Nephron (organoid): ENCODE data around the gene TUBB4B.

Experiments
- H3K27ac Mint-ChIP-seq, 3 experiments: 2 replicates each; pipeline ENCODE4 v1.8.0; 2020; ENCODE audit warnings: mixed read lengths in 3 of 3, mild to moderate bottlenecking in 2 of 3, moderate library complexity in 1 of 3
- H3K27me3 Mint-ChIP-seq: 2 replicates; pipeline ENCODE4 v1.8.0; 2021; ENCODE audit warnings: low read depth, mild to moderate bottlenecking, moderate library complexity, mixed read lengths
- H3K36me3 Mint-ChIP-seq: 2 replicates; pipeline ENCODE4 v1.8.0; 2020; ENCODE audit warnings: low read depth, mixed read lengths
- H3K4me1 Mint-ChIP-seq: 2 replicates; pipeline ENCODE4 v1.8.0; 2020; ENCODE audit warnings: mixed read lengths
- H3K4me3 Mint-ChIP-seq, 3 experiments: 2 replicates each; pipeline ENCODE4 v1.8.0; 2020; ENCODE audit warnings: mild to moderate bottlenecking in 3 of 3, mixed read lengths in 3 of 3, moderate library complexity in 2 of 3
- H3K9me3 Mint-ChIP-seq: 2 replicates; pipeline ENCODE4 v1.8.0; 2020; ENCODE audit warnings: mixed read lengths
- TF ChIP-seq, protein P1 (sequence below), 3 experiments: fragments of 200-600 bp; sonication (generic); IDR thresholded peaks; one replicate each; pipeline ENCODE4 v1.5.0; 2021; ENCODE audit warnings: antibody characterized with exemption in 3 of 3; ENCODE audit not compliant: unreplicated experiment in 3 of 3

TUBB4B gene

DNA sequence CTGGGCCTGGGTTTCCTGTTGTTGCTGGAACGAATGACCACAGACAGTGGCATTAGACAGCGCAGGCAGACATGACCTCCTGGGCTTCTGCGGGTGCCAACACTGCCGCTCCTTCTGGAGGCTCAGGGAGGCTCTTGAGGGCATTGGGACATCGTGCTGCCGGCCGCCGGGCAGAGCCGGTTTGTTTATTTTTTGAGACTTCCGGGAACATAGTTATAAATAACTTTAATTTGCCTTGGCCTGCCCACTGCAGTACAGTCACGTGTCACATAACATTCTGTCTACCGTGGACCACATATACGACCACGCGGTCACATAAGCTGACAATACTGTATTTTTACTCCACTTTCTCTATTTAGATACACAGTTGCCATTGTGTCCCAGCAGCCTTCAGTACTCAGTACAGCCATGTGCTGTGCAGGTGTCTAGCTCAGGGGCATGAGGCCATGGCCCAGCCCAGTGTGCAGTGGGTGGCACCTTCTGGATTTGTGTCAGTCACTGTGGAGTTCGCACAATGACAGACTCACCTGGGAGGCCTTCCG, 28.2 kb downstream of the TUBB4B start:
- H3K27me3 Mint-ChIP-seq: no peaks in the 10 kb centered on the region
- TF ChIP-seq, protein P1, sequence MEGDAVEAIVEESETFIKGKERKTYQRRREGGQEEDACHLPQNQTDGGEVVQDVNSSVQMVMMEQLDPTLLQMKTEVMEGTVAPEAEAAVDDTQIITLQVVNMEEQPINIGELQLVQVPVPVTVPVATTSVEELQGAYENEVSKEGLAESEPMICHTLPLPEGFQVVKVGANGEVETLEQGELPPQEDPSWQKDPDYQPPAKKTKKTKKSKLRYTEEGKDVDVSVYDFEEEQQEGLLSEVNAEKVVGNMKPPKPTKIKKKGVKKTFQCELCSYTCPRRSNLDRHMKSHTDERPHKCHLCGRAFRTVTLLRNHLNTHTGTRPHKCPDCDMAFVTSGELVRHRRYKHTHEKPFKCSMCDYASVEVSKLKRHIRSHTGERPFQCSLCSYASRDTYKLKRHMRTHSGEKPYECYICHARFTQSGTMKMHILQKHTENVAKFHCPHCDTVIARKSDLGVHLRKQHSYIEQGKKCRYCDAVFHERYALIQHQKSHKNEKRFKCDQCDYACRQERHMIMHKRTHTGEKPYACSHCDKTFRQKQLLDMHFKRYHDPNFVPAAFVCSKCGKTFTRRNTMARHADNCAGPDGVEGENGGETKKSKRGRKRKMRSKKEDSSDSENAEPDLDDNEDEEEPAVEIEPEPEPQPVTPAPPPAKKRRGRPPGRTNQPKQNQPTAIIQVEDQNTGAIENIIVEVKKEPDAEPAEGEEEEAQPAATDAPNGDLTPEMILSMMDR (IDR thresholded peaks at IDR 0.05; ENCODE audit: unreplicated experiment in 3 of 3): no peak
- H3K27ac Mint-ChIP-seq: no peak overlapping the region
- H3K36me3 Mint-ChIP-seq: peaks cover 23% of the 10 kb centered on the region
- H3K4me1 Mint-ChIP-seq: peaks cover under 1% of the 10 kb centered on the region
- no peaks in the 10 kb centered on the region for H3K9me3 Mint-ChIP-seq
- no peak overlapping the region for H3K4me3 Mint-ChIP-seq

DNA sequence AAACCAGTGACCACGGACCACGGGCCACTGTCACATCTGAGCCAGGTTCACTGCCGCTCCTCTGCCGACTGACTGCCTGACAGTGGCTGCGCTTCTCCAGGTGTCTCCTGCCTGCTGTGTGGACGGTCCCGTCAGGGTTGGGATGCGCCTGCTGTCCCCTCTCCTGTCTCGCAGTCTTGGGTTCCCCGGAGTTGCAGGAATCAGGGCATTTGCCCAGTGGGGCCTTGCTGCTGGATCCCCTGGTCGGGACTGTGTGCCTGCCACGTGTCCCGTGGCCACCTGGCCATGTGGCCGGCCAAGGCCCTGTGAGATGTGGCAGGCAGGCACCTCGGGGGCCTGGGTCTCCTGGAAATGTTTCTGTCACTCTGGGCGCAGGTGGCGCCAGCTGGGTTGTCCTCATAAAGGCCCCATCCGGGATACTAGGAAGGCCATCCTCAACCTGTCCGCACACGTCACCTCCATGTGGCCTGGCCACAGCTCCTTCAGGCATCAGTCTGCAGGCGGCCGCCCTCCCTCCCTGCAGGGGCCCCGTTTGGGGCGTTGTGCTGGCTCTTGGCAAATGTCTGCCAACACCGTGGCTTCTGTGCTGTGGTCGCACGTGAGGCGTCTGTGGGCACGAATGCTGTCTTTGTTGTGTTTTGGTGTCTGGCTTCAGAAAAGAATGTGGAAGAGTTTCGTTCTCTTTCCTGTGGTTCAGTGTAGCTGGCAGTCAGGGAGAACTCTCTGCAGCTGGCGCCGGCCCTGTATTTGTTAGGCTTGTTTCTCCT, 30.0 kb downstream of the TUBB4B start:
- peaks cover 23% of the 10 kb centered on the region for H3K36me3 Mint-ChIP-seq
- no peak overlapping the region for H3K27ac Mint-ChIP-seq
- H3K4me1 Mint-ChIP-seq: peaks cover 14% of the 10 kb centered on the region
- no peaks in the 10 kb centered on the region for H3K9me3 Mint-ChIP-seq
- no peaks in the 10 kb centered on the region for H3K27me3 Mint-ChIP-seq
- H3K4me3 Mint-ChIP-seq: no peak overlapping the region
- TF ChIP-seq, protein P1 (IDR thresholded peaks at IDR 0.05; ENCODE audit: unreplicated experiment in 3 of 3): no peak

DNA sequence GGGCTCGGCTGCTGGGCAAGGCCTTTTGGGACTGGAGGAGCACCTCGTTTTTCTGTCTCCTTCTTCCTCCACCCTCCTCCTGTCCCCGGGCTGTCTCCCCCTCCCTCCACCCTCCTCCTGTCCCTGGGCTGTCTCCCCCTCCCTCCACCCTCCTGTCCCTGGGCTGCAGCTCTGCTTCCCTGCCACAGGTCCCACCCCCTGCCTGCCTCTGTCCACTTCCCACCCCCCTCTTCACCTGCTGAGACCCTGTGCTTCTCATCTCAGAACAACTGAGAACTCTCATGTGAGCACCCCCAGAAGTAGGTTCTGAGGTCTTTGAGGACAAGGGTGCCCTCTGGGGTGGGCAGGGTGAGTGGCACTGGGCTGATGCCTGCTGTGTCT, 30.6 kb downstream of the TUBB4B start:
- H3K9me3 Mint-ChIP-seq: no peaks in the 10 kb centered on the region
- no peak overlapping the region for H3K4me3 Mint-ChIP-seq
- H3K27me3 Mint-ChIP-seq: no peaks in the 10 kb centered on the region
- peaks cover 15% of the 10 kb centered on the region for H3K4me1 Mint-ChIP-seq
- H3K27ac Mint-ChIP-seq: no peak overlapping the region
- H3K36me3 Mint-ChIP-seq: peaks cover 23% of the 10 kb centered on the region
- TF ChIP-seq, protein P1 (IDR thresholded peaks at IDR 0.05; ENCODE audit: unreplicated experiment in 3 of 3): no peak

DNA sequence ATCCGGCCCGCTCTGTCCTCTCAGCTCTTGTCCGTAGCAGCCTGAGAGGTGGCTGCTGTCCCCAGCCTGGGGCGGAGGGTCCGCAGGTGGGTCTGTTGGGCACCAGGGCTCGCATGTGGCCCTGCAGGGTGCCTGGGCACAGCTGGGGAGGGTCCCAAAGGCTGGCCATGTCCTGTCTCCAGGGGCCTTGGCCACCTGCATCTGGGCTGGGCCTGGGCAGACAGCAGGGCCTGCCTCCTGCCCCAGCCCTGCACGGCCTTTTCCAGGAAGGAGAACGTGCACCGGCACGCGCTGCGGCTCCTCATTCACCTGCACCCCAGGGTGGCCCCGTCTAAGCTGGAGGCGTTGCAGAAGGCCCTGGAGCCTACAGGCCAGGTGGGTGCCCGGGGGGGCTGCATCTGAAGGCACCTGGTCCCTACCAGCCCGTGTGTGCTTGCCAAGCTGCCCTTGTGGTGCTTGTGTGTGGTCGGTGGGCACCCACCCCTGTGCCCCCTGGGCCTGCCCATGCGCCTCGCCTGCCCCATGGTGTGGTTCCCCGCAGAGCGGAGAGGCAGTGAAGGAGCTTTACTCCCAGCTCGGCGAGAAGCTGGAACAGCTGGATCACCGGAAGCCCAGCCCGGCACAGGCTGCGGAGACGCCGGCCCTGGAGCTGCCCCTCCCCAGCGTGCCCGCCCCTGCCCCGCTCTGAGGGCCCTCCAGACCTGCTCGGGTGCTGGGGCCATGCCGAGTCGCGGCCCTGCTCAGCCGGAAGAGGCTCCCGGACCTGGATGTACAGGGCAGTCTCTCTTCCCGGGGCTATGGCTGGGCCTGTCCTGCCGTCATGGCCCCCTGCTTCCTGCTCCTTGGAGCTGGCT, 31.4 kb downstream of the TUBB4B start:
- peaks cover 21% of the 10 kb centered on the region for H3K4me1 Mint-ChIP-seq
- no peak overlapping the region for H3K4me3 Mint-ChIP-seq

DNA sequence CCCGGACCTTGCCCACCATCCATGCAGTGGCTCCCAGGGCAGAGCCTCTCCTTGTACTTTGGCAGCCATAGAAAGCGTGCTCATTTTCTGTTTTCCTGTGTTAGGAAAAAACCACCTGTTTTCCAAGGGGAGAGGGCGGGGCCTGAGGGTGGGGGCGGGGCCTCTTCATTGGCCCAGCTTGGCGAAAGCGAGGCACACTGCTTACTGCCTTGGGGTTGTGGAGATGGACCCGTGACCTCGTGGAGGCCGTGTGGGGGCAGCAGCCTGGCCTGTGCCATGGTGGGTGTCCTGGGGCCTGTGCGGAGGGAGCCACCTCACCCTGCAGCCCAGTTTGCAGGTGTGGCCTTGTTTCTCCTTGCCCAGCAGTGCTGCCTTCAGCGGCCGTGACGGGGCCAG, 32.0 kb downstream of the TUBB4B start:
- no peak overlapping the region for H3K27ac Mint-ChIP-seq
- TF ChIP-seq, protein P1 (IDR thresholded peaks at IDR 0.05; ENCODE audit: unreplicated experiment in 3 of 3): no peak
- no peaks in the 10 kb centered on the region for H3K9me3 Mint-ChIP-seq
- peaks cover 21% of the 10 kb centered on the region for H3K4me1 Mint-ChIP-seq
- H3K4me3 Mint-ChIP-seq: no peak overlapping the region
- peaks cover 19% of the 10 kb centered on the region for H3K36me3 Mint-ChIP-seq
- no peaks in the 10 kb centered on the region for H3K27me3 Mint-ChIP-seq

More for the DNA sequence above, 31.4 kb downstream of the TUBB4B start:
- H3K27ac Mint-ChIP-seq: no peak overlapping the region
- H3K9me3 Mint-ChIP-seq: no peaks in the 10 kb centered on the region
- no peaks in the 10 kb centered on the region for H3K27me3 Mint-ChIP-seq
- peaks cover 22% of the 10 kb centered on the region for H3K36me3 Mint-ChIP-seq
- TF ChIP-seq, protein P1 (IDR thresholded peaks at IDR 0.05; ENCODE audit: unreplicated experiment in 3 of 3): no peak
